Activated CD4-positive, alpha-beta memory T cell treated with anti-CD3 and anti-CD28 coated beads for 36 hours (primary cell): Measurements from ENCODE around the gene NEU3. TPM values are rescaled to one million over a fixed set of nuclear protein-coding genes. Genes with fewer than 3 reads are reported as not detected.

Experiments used
- total RNA-seq, 2 experiments: library from RNA; stranded (reverse); gene quantifications; one replicate each; pipeline ENCODE4 v1.2.3, GENCODE V29; 2021

The NEU3 gene
- total RNA-seq, 2 experiments from 2014 or later = 13.6 to 14.3 TPM

Other genes with a start within 250 kb of the NEU3 start
- gene RNF169, start 240.1 kb upstream of the NEU3 start, total RNA-seq = 10 to 100 TPM; 14.3 to 14.9 TPM
- 10 to 100 TPM in 1 of 2 experiments, 1 to 10 TPM in 1; 9.1 to 13.0 TPM for gene XRRA1, start 39.8 kb upstream of the NEU3 start, total RNA-seq
- gene SPCS2, start 39.7 kb upstream of the NEU3 start, total RNA-seq = 100 to 1,000 TPM; 126 to 138 TPM
- not detected for gene OR2AT4, start 107.9 kb downstream of the NEU3 start, total RNA-seq
- gene SLCO2B1, start 162.2 kb downstream of the NEU3 start, total RNA-seq = not detected